ENCODE measurements around the gene FHIP1A. TPM values are rescaled to one million over a fixed set of nuclear protein-coding genes. Genes with fewer than 3 reads are reported as not detected.
"Not testable (repeated sequence)": the region's sequence is repeated elsewhere in the genome, so short reads cannot be mapped to it uniquely, and the experiment has no call there.

The FHIP1A gene
- total RNA-seq, 1 donor from 2014 or later, result 1.7 TPM

- H3K27me3 Mint-ChIP-seq (ENCODE audit: low read depth), result no peaks in the 10 kb centered on the region
- H3K4me3 Mint-ChIP-seq (ENCODE audit: unreplicated experiment), result no peak overlapping the region
- H3K27ac Mint-ChIP-seq (ENCODE audit: unreplicated experiment), result no peak overlapping the region
- no peaks in the 10 kb centered on the region for H3K9me3 Mint-ChIP-seq (ENCODE audit: low read depth)
- no peak for TF ChIP-seq CTCF (IDR thresholded peaks at IDR 0.05)
- no peak for DNase-seq (ENCODE audit: low spot score)
- no peaks in the 10 kb centered on the region for H3K36me3 Mint-ChIP-seq (ENCODE audit: low read depth)
- no peaks in the 10 kb centered on the region for H3K4me1 Mint-ChIP-seq (ENCODE audit: low read depth)
Observed at GRCh38 chr4:151402145-151402865, 6.7 kb upstream of the FHIP1A start.

- Mint-ChIP-seq H3K27ac (ENCODE audit: unreplicated experiment) (no peak overlapping the region), H3K4me1 (ENCODE audit: low read depth) (peaks cover 5% of the 10 kb centered on the region), H3K9me3 (ENCODE audit: low read depth) (no peaks in the 10 kb centered on the region), H3K4me3 (ENCODE audit: unreplicated experiment) (no peak overlapping the region), H3K36me3 (ENCODE audit: low read depth) (no peaks in the 10 kb centered on the region), H3K27me3 (ENCODE audit: low read depth) (no peaks in the 10 kb centered on the region)
- no peak for TF ChIP-seq CTCF (IDR thresholded peaks at IDR 0.05)
- no peak for DNase-seq (ENCODE audit: low spot score)
Observed at GRCh38 chr4:151403656-151404055, 5.3 kb upstream of the FHIP1A start.

- H3K36me3 Mint-ChIP-seq (ENCODE audit: low read depth); H3K27ac Mint-ChIP-seq (ENCODE audit: unreplicated experiment); H3K9me3 Mint-ChIP-seq (ENCODE audit: low read depth); H3K27me3 Mint-ChIP-seq (ENCODE audit: low read depth); DNase-seq (ENCODE audit: low spot score); H3K4me3 Mint-ChIP-seq (ENCODE audit: unreplicated experiment): not testable (repeated sequence)
- H3K4me1 Mint-ChIP-seq (ENCODE audit: low read depth), result peaks cover 13% of the 10 kb centered on the region
Observed at GRCh38 chr4:151404802-151405201, 4.2 kb upstream of the FHIP1A start.

GRCh38 chr4:151407018-151407417 is 2.0 kb upstream of the FHIP1A start:
- DNase-seq (ENCODE audit: low spot score), result no peak
- H3K4me3 Mint-ChIP-seq (ENCODE audit: unreplicated experiment), result no peak overlapping the region
- H3K27me3 Mint-ChIP-seq (ENCODE audit: low read depth), result no peaks in the 10 kb centered on the region
- peaks cover 16% of the 10 kb centered on the region for H3K4me1 Mint-ChIP-seq (ENCODE audit: low read depth)
- TF ChIP-seq CTCF (IDR thresholded peaks at IDR 0.05), result no peak
- H3K27ac Mint-ChIP-seq (ENCODE audit: unreplicated experiment), result no peak overlapping the region
- no peaks in the 10 kb centered on the region for H3K9me3 Mint-ChIP-seq (ENCODE audit: low read depth)
- no peaks in the 10 kb centered on the region for H3K36me3 Mint-ChIP-seq (ENCODE audit: low read depth)

GRCh38 chr4:151407466-151408379 is 1.3 kb upstream of the FHIP1A start:
- H3K27me3 Mint-ChIP-seq (ENCODE audit: low read depth), result no peaks in the 10 kb centered on the region
- no peak for DNase-seq (ENCODE audit: low spot score)
- H3K4me1 Mint-ChIP-seq (ENCODE audit: low read depth), result peaks cover 16% of the 10 kb centered on the region
- peak overlapping the region; percentile 79 for H3K4me3 Mint-ChIP-seq (ENCODE audit: unreplicated experiment)
- peak overlapping the region; percentile 84 for H3K27ac Mint-ChIP-seq (ENCODE audit: unreplicated experiment)
- no peaks in the 10 kb centered on the region for H3K36me3 Mint-ChIP-seq (ENCODE audit: low read depth)
- no peaks in the 10 kb centered on the region for H3K9me3 Mint-ChIP-seq (ENCODE audit: low read depth)
- no peak for TF ChIP-seq CTCF (IDR thresholded peaks at IDR 0.05)
